Mesothelial cell of epicardium (in vitro differentiated cells): ENCODE data around the gene MEGF8. TPM values are rescaled to one million over a fixed set of nuclear protein-coding genes. Genes with fewer than 3 reads are reported as not detected.

ENCODE experiments used
- DNase-seq, 2 experiments: peaks; one replicate each; pipeline ENCODE4 v3.0.0; 2021; ENCODE audit warnings: low spot score in 2 of 2; ENCODE audit not compliant: unreplicated experiment in 2 of 2
- H3K27ac Mint-ChIP-seq: 2 replicates; pipeline ENCODE4 v1.8.0; 2021; ENCODE audit warnings: mixed read lengths
- H3K27me3 Mint-ChIP-seq: 2 replicates; pipeline ENCODE4 v1.8.0; 2021; ENCODE audit warnings: low read depth, mixed read lengths
- H3K36me3 Mint-ChIP-seq: 2 replicates; pipeline ENCODE4 v1.8.0; 2021; ENCODE audit warnings: mixed read lengths
- H3K4me1 Mint-ChIP-seq: 2 replicates; pipeline ENCODE4 v1.8.0; 2021; ENCODE audit warnings: mixed read lengths
- H3K4me3 Mint-ChIP-seq: 2 replicates; pipeline ENCODE4 v1.8.0; 2021; ENCODE audit warnings: mild to moderate bottlenecking, moderate library complexity, mixed read lengths
- H3K9me3 Mint-ChIP-seq: 2 replicates; pipeline ENCODE4 v1.8.0; 2021; ENCODE audit warnings: mixed read lengths
- total RNA-seq: library from RNA; stranded (reverse); gene quantifications from 3 replicates; pipeline ENCODE4 v1.2.1, GENCODE V29; 2021
- TF ChIP-seq, protein P1 (sequence below): fragments of 200-600 bp; sonication (generic); IDR thresholded peaks from one replicate; pipeline ENCODE4 v1.5.0; 2021; ENCODE audit warnings: antibody characterized with exemption; ENCODE audit not compliant: unreplicated experiment

MEGF8 gene
- total RNA-seq, 1 donor from 2014 or later: 58.9 TPM

- no peak for DNase-seq
- TF ChIP-seq, protein P1, sequence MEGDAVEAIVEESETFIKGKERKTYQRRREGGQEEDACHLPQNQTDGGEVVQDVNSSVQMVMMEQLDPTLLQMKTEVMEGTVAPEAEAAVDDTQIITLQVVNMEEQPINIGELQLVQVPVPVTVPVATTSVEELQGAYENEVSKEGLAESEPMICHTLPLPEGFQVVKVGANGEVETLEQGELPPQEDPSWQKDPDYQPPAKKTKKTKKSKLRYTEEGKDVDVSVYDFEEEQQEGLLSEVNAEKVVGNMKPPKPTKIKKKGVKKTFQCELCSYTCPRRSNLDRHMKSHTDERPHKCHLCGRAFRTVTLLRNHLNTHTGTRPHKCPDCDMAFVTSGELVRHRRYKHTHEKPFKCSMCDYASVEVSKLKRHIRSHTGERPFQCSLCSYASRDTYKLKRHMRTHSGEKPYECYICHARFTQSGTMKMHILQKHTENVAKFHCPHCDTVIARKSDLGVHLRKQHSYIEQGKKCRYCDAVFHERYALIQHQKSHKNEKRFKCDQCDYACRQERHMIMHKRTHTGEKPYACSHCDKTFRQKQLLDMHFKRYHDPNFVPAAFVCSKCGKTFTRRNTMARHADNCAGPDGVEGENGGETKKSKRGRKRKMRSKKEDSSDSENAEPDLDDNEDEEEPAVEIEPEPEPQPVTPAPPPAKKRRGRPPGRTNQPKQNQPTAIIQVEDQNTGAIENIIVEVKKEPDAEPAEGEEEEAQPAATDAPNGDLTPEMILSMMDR: no peak
- H3K27ac Mint-ChIP-seq: no peak overlapping the region
- peaks cover 23% of the 10 kb centered on the region for H3K36me3 Mint-ChIP-seq
- H3K4me3 Mint-ChIP-seq: no peak overlapping the region
- no peaks in the 10 kb centered on the region for H3K9me3 Mint-ChIP-seq
- peaks cover 3% of the 10 kb centered on the region for H3K4me1 Mint-ChIP-seq
- H3K27me3 Mint-ChIP-seq: no peaks in the 10 kb centered on the region
Observed at GRCh38 chr19:42348211-42348610, 22.8 kb downstream of the MEGF8 start.

- H3K27ac Mint-ChIP-seq: no peak overlapping the region
- no peaks in the 10 kb centered on the region for H3K27me3 Mint-ChIP-seq
- H3K36me3 Mint-ChIP-seq: peaks cover 22% of the 10 kb centered on the region
- no peak for DNase-seq
- H3K4me1 Mint-ChIP-seq: peaks cover 3% of the 10 kb centered on the region
- TF ChIP-seq, protein P1: no peak
- H3K9me3 Mint-ChIP-seq: no peaks in the 10 kb centered on the region
- no peak overlapping the region for H3K4me3 Mint-ChIP-seq
Observed at GRCh38 chr19:42349378-42350107, 24.1 kb downstream of the MEGF8 start.

DNA sequence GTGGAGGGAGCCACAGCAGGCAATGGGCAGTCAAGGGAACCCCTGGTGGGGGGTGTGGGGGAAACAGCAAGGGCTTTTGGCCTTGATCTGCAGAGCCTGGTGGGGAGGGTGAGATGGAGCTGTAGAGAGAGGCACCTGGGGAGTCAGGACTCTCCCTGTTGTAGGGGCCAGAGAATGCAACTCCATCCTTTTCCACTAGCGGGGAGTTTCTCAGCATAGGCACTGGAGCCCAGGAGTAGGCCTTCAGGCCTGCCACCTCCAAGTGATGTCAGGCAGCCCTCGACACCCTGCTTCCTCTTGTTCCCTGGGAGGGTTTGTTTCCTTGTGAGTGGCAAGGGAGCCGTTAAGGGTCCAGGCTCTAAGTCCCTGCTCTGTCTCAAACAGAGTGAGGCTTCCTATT lies 25.0 kb downstream of the MEGF8 start:
- no peaks in the 10 kb centered on the region for H3K27me3 Mint-ChIP-seq
- peaks cover 3% of the 10 kb centered on the region for H3K4me1 Mint-ChIP-seq
- H3K36me3 Mint-ChIP-seq: peaks cover 18% of the 10 kb centered on the region
- no peak overlapping the region for H3K27ac Mint-ChIP-seq
- H3K4me3 Mint-ChIP-seq: no peak overlapping the region
- no peaks in the 10 kb centered on the region for H3K9me3 Mint-ChIP-seq
- no peak for DNase-seq
- TF ChIP-seq, protein P1: no peak

DNA sequence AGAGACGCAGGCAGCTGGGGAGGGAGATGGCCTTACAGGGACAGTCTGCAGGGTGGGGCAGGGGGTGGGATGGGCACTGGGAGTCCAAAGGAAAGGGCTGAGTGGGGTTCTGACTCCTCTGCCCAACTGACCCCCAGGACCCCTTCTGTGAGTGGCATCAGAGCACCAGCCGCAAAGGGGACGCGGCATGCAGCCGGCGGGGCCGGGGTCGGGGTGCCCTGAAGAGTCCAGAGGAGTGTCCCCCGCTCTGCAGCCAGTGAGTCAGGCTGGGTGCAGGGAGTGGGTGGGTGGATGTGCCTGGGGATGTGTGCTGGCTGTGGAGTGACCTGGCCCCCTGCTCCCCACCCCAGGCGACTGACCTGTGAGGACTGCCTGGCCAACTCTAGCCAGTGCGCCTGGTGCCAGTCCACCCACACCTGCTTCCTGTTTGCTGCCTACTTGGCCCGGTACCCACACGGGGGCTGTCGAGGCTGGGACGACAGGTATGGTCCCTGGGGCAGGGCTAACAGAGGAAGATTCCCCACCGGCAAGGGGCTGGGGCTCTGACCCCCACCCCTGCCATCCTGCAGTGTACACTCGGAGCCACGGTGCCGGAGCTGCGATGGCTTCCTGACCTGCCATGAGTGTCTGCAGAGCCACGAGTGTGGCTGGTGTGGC lies 25.8 kb downstream of the MEGF8 start:
- Mint-ChIP-seq H3K4me1 (peaks cover 3% of the 10 kb centered on the region), H3K9me3 (no peaks in the 10 kb centered on the region), H3K36me3 (peaks cover 16% of the 10 kb centered on the region), H3K27me3 (no peaks in the 10 kb centered on the region), H3K27ac (no peak overlapping the region), H3K4me3 (no peak overlapping the region)
- DNase-seq: no peak
- TF ChIP-seq, protein P1: no peak

DNA sequence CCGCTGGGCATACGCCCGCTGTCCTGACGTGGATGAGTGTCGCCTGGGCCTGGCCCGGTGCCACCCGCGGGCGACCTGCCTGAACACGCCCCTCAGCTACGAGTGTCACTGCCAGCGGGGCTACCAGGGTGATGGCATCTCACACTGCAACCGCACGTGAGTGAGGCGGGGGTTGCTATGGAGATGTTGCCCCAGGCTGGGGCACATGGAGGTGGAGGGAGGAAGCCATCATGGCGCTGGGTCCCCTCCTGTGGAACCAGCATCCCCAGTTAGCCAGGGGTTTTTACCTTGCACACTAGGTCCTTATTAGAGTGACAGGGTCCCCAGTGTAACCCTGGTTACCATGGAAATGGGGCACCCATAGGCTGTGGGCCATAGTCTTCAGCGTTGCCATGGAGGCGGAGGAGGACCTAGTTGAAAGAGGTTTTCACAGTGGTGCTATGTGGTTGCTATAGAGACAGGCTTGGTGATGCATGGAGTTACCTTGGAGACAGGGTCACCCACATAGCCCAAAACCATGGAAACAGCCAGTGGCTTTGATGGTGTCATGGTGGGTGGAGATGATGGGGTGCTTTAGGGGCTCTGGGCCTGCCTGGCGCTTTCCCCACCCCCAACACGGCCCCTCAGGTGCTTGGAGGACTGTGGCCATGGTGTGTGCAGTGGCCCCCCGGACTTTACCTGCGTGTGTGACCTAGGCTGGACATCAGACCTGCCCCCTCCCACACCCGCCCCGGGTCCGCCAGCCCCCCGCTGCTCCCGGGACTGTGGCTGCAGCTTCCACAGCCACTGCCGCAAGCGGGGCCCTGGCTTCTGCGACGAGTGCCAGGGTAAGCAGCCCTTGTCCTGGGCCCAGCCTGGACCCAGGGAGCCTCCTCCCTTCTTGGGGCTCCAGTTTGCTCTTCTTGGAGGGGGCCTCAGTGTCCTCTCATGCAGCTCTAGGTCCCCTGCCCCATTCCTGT lies 27.1 kb downstream of the MEGF8 start:
- TF ChIP-seq, protein P1: no peak
- no peaks in the 10 kb centered on the region for H3K4me1 Mint-ChIP-seq
- no peak overlapping the region for H3K4me3 Mint-ChIP-seq
- no peaks in the 10 kb centered on the region for H3K27me3 Mint-ChIP-seq
- peaks cover 14% of the 10 kb centered on the region for H3K36me3 Mint-ChIP-seq
- DNase-seq: no peak
- no peaks in the 10 kb centered on the region for H3K9me3 Mint-ChIP-seq
- no peak overlapping the region for H3K27ac Mint-ChIP-seq
